Ramos (cell line): ENCODE results near the gene PRKAR2B.
"Not testable (repeated sequence)": the region's sequence is repeated elsewhere in the genome, so short reads cannot be mapped to it uniquely, and the experiment has no call there.

Source experiments
- in situ Hi-C: fragments of 300-500 bp; cut with MboI; formaldehyde crosslinking; loops from one replicate; pipeline ENCODE4 v1.14.3; 2022; ENCODE audit warnings: low sequenced_read_pairs; ENCODE audit not compliant: unreplicated experiment

Gene PRKAR2B

DNA sequence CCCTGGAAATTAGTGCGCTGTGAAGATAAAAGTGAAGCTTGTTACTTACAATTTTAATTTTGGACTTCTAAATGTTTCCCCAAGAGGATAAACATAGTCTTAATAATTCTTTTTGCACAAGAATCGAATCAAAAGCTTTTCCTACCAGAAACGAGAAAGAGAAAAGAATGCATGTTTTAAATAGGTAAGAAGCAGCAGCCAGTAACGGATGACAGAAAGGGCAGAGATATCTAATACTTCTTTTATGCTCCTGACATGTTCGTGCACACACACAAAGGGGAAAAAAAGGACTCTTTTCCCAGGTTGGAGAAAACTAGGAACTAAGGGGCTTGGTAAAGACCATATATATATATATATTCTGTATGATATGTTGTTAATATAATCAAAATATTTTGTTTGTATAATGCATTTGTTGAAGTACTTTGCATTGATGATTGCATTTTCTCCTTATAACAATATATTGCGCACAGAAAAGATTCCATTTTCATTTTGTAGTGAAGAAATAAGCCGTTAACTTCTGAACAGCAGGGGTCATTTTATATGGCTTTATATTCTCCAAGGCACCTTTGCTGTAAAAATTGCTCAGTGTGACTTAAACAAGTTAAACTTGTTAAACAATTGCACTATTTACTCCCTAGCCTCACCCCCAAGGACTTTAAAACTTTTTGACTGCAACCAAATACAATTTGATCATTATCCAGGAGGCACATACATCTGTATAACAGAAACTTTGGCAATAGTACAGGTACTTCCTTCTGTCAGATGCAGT, 2.2 kb downstream of the PRKAR2B start:
- in situ Hi-C loops = loop anchor here (5.0 kb wide), 1 partner anchor 101 kb away; no protein-coding TSS in a partner anchor

DNA sequence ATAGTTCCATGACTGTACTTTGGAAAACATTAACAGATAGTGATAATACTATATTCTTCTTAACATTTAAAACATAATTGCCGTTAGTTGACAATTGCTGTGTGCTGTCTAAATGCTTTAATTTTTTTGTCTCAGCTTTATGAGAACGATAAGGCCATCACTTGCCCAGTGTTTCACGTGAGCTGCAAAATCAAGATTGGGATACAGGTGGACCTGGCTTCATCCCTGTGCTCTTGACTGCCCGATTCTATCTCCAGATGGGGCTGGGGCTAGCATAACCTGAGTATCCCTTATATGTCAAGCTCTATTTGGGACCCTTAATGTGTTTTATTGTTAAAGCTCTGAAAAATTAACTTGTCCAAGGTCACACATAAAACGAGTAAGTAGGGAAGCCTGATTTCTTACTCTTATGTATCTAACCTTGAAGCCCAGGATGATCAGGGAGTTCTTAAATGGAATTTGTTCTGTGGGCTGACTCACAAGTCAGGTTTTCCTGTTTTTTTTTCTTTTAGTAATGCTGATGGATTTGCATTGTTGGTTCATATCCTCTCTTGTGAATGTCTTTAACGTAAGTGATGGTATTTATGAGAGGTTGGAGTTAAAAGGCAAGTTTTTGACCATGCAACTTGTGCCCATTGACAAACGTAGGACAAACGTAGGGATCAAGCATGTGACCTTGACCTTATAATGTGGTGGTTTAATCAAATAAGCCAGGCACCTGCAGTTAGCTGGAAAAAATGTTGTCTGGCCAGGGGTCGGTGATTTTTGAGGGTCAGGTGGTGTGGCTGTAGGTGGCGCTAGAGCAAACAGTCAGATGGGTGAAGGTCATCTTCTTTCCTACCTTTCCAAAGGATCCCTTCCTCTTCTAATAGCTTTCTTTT, 3.6 kb downstream of the PRKAR2B start:
- in situ Hi-C loops = loop anchor here (5.0 kb wide), 1 partner anchor 99 kb away; no protein-coding TSS in a partner anchor

DNA sequence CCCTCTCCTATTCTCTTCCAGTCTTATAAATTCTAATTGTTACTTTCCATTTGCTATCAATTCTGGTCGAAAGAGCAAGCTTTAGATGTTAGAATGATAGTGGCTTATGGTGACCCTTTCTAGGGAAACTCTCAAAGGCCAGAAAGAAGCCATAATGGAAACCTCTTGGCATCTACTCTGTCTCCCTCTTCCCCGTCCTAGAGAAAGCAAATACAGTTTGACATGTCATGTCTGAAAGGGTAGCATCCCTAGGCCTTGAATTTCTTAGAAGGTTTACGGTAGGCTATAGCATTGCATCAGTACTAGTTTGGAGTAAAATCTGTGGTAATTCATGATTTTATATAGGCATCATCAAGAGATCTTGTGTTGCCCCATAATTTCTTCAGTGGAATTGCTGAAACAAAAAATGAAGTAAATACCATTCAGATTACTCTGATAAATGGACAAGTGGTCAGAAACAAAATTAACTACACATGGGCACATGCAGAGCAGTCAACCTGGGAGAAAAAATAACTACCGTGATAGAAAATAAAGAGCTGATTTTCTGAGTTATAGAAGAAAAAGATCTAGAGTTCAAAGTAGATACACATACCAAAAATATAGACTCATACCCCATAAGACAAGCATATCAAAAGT, 4.4 kb downstream of the PRKAR2B start:
- in situ Hi-C loops = loop anchor here (5.0 kb wide), 1 partner anchor 98 kb away; no protein-coding TSS in a partner anchor

DNA sequence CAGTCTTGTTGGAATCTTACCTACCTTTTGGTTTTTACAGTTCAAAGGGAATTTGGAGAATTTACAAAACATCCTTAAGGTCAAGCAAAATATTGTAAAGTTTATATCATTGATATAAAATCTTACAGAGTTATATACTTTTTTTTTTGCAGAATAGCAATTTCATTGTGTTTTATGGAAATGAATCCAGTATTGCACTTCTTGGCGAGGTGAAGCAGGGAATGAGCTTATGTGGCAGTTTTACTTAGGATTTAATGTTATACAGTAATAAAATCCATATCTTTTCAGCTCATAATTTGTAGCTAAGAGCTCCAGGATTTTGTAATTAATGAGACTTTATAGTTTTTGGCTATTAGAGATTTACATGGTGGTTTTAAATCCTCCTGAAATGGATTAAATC, 5.0 kb downstream of the PRKAR2B start:
- in situ Hi-C loops = loop anchor here (5.0 kb wide), 1 partner anchor 98 kb away; no protein-coding TSS in a partner anchor

DNA sequence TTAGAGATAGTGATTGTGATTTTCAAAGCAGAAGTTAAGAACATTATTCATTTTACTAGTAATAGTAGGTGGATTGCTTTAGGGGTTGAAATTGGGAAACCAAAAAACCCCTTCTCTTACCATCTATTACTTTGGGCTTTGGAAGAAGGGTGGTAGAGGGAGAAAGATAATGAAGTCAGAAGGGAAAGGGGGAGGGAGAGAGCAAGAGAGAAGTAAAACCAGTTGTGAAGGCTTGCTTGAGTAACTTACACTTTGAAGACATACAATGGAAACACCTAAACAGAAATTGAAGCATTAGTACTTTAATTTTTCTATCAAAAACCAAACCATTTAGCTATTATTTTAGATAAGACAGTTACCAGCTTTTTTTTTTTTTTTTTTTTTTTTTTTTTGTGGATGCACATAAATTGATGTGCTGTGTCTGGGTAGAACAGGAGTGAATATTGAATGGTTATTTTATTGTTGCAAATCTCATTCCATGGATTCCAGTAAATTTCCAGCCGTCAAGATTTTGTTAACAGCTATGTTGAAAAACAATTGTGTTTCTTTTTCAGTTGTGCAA, 5.5 kb downstream of the PRKAR2B start:
- in situ Hi-C loops = loop anchor here (5.0 kb wide), 1 partner anchor 97 kb away; no protein-coding TSS in a partner anchor

DNA sequence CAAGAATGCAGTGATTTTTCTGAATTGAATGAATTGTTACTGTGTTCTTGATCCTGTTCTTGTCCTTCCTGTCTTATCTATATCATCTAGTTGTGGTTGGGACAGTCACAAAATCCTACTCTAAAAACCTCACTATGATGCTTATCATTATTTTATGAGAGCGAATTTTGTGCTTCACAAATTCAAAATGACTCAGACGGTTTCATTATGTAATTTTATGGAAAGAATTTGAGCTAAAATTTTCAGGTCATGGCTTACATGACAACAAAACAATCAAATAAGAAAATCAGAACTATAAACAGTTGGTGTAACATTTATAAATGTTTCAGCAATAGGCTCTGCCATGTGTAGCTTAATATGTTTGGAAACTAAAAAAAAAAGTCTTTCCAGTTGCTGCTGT, 6.9 kb downstream of the PRKAR2B start:
- in situ Hi-C loops = no loop called here

DNA sequence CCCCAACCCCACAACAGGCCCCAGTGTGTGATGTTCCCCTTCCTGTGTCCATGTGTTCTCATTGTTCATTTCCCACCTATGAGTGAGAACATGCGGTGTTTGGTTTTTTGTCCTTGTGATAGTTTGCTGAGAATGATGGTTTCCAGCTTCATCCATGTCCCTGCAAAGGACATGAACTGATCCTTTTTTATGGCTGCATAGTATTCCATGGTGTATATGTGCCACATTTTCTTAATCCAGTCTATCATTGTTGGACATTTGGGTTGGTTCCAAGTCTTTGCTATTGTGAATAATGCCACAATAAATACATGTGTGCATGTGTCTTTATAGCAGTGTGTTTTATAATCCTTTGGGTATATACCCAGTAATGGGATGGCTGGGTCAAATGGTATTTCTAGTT, 10.5 kb downstream of the PRKAR2B start:
- in situ Hi-C loops = not testable (repeated sequence)

DNA sequence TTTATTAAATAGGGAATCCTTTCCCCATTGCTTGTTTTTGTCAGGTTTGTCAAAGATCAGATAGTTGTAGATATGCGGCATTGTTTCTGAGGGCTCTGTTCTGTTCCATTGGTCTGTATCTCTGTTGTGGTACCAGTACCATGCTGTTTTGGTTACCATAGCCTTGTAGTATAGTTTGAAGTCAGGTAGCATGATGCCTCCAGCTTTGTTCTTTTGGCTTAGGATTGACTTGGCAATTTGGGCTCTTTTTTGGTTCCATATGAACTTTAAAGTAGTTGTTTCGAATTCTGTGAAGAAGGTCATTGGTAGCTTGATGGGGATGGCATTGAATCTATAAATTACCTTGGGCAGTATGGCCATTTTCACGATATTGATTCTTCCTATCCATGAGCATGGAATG, 11.6 kb downstream of the PRKAR2B start:
- in situ Hi-C loops = not testable (repeated sequence)

DNA sequence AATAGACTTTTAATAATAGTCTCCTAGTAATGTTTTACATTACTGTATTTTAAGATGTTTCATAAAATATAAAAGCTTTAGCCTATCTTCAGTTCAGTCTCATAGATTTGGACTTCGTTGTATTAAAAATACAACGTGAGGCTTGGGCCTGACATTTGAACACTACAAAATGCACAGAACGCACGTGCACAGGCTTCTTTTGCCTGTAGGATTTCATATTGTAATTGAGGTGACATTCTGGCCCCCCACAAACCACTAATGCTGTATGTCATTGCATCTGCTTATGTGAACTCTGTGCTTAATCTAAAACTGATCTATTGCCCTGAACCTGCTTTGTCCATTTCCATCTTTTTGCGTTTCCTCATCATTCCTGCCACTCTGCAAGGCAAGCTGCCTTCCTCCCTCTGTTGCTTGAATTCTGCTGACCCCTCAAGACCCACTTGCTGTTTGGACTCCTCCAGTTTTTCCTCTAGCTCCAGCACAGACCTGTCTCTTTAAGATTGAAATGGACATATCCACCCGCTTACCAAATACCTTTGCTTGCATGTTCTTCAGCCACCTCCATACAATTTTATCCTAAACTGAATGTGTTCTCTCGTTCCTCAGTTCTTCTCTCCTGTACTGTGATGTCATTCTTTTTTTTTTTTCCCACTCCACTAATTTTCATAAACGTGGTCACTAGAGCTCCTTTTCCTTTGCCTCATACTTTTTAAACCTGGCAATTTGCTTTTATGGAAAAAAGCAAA, 12.4 kb downstream of the PRKAR2B start:
- in situ Hi-C loops = no loop called here

DNA sequence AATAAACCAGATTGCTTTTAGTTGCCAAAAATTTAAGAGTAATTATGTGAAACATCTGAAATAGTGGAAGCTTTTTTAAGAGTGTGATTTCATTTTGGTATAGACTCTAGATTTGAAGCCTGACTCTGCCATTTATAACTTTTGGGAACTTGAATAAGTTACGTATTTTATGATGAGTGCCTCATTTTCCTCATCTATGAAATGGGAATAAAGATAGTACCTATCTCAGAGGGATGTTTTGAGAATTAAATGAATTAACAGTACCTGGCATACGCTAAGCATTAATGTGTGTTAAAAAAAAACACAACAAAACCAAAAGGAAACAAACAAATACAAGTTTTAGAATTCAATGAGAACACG, 12.9 kb downstream of the PRKAR2B start:
- in situ Hi-C loops = no loop called here

DNA sequence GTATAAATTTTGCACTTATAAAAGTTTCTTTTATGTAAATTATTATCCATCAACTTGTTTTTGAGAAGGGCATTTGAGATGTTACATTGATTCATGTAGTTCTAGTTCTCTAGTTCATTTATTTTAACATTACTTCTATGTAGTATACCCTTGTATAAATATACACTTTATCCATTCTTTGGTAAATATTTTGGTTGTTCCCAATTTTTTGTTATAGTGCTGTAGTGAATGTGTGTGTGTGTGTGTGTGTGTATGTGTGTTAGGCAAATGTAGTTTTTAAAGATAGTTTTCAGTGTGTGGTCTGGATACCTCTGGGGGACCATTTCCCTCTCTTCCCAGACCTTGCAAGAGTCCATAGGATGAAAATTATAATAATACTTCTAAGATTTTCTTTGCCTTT, 15.0 kb downstream of the PRKAR2B start:
- in situ Hi-C loops = no loop called here

DNA sequence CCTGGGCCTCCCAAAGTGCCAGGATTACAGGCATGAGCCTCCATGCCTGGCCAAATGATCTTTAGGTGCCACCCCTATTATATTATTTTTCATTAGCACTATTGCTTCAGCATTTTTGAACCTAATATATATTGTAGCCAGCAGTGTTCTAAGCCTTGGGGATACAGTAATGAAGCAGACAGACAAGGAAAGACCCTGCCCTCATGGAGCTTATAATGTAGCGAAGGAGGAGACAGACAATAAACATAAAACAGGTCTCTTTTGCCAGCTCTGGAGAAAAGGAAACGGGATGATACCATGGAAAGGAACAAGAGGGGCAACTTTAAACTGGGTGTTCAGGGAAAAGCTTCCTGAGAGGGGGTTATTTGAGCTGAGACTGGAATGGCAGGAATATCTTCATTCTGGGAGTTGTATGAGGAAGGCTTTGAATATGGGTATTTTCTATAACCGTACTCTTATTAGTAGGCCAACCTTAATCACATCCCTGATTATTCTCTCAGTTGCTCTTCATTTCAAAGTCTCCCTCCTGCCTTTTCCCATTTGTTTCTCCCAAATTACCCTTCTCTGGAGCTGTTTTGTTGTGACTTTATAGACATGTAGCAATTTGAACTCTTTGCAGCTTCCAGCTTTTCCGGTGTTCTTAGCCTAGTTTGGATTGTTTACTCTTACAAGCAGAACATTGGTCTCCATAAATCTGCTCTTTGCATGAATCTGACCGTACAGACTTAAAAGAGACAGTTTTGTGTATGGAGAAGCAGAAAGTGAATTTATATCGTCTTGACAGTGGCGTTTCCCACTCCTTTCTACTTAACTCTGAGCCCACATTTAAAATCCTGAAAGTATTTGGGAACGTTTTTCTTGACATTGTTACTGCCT, 19.0 kb downstream of the PRKAR2B start:
- in situ Hi-C loops = no loop called here

DNA sequence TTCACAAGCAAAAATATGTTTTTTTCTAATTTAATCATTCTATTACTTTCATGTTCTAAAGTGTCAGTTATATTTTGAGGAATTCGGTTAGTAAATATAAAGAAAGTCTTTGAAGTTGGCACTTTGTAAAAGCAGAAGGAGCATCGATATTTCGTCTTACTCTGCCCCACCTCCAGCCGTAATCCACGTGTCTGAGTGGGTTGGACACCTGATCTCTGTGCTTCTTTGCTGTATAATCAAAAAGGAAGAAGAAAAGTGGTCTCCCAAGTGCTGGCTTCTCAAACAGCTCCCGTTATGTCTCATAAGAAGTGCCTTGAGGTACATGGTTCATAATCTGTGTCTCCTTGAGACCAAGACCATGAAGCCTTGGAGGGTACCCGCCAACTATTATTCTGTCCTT, 19.8 kb downstream of the PRKAR2B start:
- in situ Hi-C loops = no loop called here

DNA sequence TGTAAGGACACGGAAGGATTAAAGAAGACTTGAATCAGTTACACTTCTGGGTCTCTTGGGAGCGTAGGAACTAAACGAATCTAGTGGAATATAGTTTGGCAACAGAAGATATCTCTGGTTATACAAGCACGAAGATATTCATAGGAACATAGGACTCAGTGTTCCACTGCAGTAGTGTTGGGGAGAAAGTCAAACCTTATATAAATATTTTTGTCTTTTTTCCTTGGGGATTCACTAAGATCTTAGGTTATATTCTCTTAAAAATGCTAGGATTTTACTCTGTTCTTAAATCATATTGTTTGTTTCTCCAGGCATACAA, 21.4 kb downstream of the PRKAR2B start:
- in situ Hi-C loops = no loop called here

DNA sequence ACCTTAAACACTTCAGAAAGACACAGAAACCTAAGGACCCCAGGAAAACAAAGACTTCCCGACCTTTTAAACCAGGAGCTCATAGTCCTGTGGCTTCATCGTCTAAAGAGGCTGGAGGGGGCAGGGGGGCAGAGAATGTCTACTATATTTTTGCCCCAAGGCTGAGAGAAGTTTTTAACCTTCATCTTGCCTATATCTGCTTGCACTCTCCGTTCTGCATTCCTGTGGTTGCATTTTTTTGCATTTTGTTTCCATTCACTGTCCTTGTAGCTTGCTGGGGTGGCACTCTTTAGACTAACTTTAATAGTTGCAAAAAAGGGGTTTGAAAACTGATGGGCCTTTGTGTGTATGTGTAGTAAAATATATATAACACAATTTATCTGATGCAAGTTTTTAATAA, 23.7 kb downstream of the PRKAR2B start:
- in situ Hi-C loops = no loop called here

DNA sequence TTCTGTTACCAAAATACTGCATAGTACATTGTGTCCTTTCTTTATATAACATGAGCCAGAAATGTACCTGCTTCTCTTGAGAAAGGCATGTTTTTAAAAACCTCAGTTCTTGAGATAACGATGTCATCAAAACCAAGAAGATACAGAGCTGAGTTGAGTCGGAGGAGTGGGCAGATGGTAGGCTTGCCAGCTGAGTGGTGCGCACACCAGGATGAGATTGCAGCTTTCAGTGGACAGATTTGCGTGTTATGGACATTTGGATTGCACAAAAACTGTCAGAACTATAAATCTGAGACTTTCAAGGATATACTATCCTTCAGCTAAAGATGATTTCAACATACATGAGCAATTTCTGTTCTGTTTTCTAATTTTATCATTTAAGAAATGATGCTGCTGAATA, 25.0 kb downstream of the PRKAR2B start:
- in situ Hi-C loops = no loop called here

DNA sequence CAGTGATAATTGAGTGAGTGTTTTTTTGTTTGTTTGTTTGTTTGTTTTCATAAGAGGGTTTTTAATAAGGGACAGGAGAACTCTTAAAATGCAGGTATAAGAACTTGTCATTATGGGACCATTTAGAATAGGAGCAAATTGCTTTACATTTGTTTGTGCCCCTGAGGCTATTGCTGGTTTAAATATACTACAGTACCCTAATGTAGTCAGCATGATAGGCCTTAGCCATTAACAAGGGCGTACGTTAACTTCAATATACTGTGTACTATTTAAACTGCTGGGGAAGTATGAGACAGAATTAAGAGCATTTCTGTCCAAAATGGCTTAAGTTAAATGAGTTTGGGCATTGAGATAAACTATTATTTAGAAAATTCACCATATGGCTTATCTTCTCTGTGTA, 26.2 kb downstream of the PRKAR2B start:
- in situ Hi-C loops = no loop called here

DNA sequence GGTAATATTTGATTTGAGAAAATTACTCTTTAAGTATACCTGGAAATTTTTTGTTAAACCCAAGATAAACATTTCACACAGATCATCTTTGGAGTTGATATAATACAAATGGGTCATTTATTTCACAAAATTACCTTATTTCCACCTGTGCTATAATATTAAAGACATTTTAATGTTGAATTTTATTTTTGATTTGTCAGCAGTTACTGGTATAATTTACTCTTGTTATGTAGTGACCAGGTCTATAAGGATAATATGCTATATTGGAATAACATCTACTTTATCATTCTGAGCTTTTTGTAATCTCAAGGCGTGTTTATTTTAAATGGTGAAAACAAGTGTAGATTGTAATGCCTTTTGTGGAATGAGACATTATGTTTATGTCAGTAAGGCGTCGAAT, 26.6 kb downstream of the PRKAR2B start:
- in situ Hi-C loops = no loop called here

DNA sequence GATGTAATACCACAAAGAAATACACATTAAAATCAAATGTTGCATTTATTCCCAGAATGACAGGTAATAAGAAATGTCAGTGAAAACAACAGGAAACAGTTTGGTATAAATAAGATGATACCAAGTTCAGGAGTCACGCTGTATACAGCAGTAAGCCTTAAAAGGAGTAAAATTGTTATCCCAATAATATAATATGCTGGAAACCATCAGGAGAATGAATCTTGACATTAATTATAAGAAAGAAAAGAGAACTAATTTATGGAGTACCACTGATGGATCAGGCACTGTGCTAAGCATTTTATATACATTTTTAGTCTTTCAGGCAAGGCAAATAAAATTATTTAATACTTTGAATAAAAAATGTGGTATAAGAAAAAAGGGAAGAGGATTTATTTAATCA, 27.6 kb downstream of the PRKAR2B start:
- in situ Hi-C loops = no loop called here
